ENCODE results near the gene CTXND2. TPM values are rescaled to one million over a fixed set of nuclear protein-coding genes. Genes with fewer than 3 reads are reported as not detected.

CTXND2 gene
- total RNA-seq, 1 experiment from 2014 or later = not detected

DNA sequence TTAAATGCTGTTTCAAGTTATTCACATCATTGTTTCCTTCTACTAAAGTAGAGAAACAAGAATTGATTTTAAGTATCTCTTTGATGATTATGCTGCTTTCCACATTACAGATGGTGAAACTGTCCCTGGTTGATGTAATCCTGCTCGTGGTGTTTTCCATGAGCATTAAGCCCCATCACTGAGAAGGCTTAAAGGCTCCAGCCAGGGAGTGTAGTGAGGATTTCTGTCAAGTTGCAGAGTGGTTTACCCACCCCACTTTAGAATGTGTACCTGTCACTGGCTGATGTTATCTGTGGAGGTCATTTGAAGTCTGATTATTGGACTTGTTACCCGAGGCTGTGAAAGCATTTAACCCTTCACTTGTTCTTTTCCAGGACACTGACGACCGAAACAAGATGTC, 74.8 kb downstream of the CTXND2 start:
- Histone ChIP-seq H3K27ac (ENCODE audit: low read depth, low read length) (no peak overlapping the region), H2AFZ (ENCODE audit: low read depth, low read length, poor library complexity, severe bottlenecking) (no peak overlapping the region), H3K9ac (ENCODE audit: low read length) (no peak overlapping the region), H3K79me2 (ENCODE audit: insufficient read depth, low read length) (no peaks in the 10 kb centered on the region; the same call in 1 of the 2 replicates), H4K20me1 (ENCODE audit: insufficient read depth) (no peaks in the 10 kb centered on the region), H3K36me3 (ENCODE audit: control insufficient read depth in 1 of 2, insufficient read depth in 2 of 2, low read length in 2 of 2) (peaks cover 46 to 66% of the 10 kb centered on the region in 2 experiments), H3K9me2 (ENCODE audit: insufficient read depth) (no peaks in the 10 kb centered on the region), H3K4me2 (ENCODE audit: low read length) (no peak overlapping the region), H3K9me3 (ENCODE audit: control insufficient read depth in 1 of 2, insufficient read depth in 1 of 2, low read depth in 1 of 2, low read length in 2 of 2) (no peaks in the 10 kb centered on the region), H3K4me3 (replicated peaks in 1 of 2; ENCODE audit: low read depth in 1 of 2, low read length in 2 of 2) (no peak overlapping the region), H3K4me1 (ENCODE audit: control insufficient read depth in 1 of 2, insufficient read depth in 2 of 2, low read length in 2 of 2) (no peaks in the 10 kb centered on the region), H3K27me3 (ENCODE audit: insufficient read depth, low read length) (no peaks in the 10 kb centered on the region)
- DNase-seq (ENCODE audit: low read depth, low spot score) (no peak), ATAC-seq (no peak)
- TF ChIP-seq YY1 (IDR thresholded peaks at IDR 0.05; ENCODE audit: extremely low read depth, insufficient replicate concordance, low read depth, low read length) (no peak), RAD21 (IDR thresholded peaks at IDR 0.05; ENCODE audit: low read depth) (no peak), POLR2AphosphoS5 (IDR thresholded peaks at IDR 0.05; ENCODE audit: low read depth, low read length) (no peak), SRF (IDR thresholded peaks at IDR 0.05; ENCODE audit: low read depth) (no peak), SP1 (IDR thresholded peaks at IDR 0.05; ENCODE audit: low read depth) (no peak), JUND (IDR thresholded peaks at IDR 0.05) (no peak), CBX3 (IDR thresholded peaks at IDR 0.05; ENCODE audit: low read depth) (no peak), ELF1 (IDR thresholded peaks at IDR 0.05; ENCODE audit: borderline replicate concordance, low read depth) (no peak)
- TF ChIP-seq, protein P1, sequence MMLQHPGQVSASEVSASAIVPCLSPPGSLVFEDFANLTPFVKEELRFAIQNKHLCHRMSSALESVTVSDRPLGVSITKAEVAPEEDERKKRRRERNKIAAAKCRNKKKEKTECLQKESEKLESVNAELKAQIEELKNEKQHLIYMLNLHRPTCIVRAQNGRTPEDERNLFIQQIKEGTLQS (IDR thresholded peaks at IDR 0.05) = no peak
- RAD21 ChIA-PET (ENCODE audit: low non-redundant PET in 1 of 2, low total read pairs in 2 of 2, uncharacterized antibody in 2 of 2, unreplicated experiment in 2 of 2) = no interaction called here
- POLR2A ChIA-PET = interaction anchor here (1.1 kb wide), 1 partner anchor 15 kb away, joined by 3 read pairs; no protein-coding TSS in a partner anchor
- no TSS peak for BruUV-seq (replicated peaks)
- intact Hi-C loops (cut with micrococcal nuclease) = no loop called here
- CTCF ChIA-PET = no interaction called here

Other genes with a start within 250 kb of the CTXND2 start
- 28.0 TPM for gene GOLPH3L, start 190.0 kb upstream of the CTXND2 start, total RNA-seq (2021; ENCODE audit: unreplicated experiment)
- not detected for gene HORMAD1, start 166.2 kb upstream of the CTXND2 start, total RNA-seq (2021; ENCODE audit: unreplicated experiment)
- gene CTSS, start 121.4 kb upstream of the CTXND2 start, total RNA-seq (2021; ENCODE audit: unreplicated experiment) = 0.57 TPM
- 3.5 TPM for gene CTSK, start 78.9 kb upstream of the CTXND2 start, total RNA-seq (2021; ENCODE audit: unreplicated experiment)
- gene ARNT, start 10.5 kb upstream of the CTXND2 start, total RNA-seq (2021; ENCODE audit: unreplicated experiment) = 27.2 TPM
- 54.3 TPM for gene SETDB1, start 39.2 kb downstream of the CTXND2 start, total RNA-seq (2021; ENCODE audit: unreplicated experiment)
- gene CERS2, start 87.7 kb downstream of the CTXND2 start, total RNA-seq (2021; ENCODE audit: unreplicated experiment) = 218 TPM
- gene ANXA9, start 95.2 kb downstream of the CTXND2 start, total RNA-seq (2021; ENCODE audit: unreplicated experiment) = 2.7 TPM
- gene MINDY1, start 119.8 kb downstream of the CTXND2 start, total RNA-seq (2021; ENCODE audit: unreplicated experiment) = 1.2 TPM
- gene PRUNE1, start 121.3 kb downstream of the CTXND2 start, total RNA-seq (2021; ENCODE audit: unreplicated experiment) = 20.2 TPM
- 0.86 TPM for gene BNIPL, start 149.4 kb downstream of the CTXND2 start, total RNA-seq (2021; ENCODE audit: unreplicated experiment)
- gene C1orf56, start 160.6 kb downstream of the CTXND2 start, total RNA-seq (2021; ENCODE audit: unreplicated experiment) = not detected
- gene CDC42SE1, start 172.5 kb downstream of the CTXND2 start, total RNA-seq (2021; ENCODE audit: unreplicated experiment) = 50.5 TPM
- gene MLLT11, start 173.3 kb downstream of the CTXND2 start, total RNA-seq (2021; ENCODE audit: unreplicated experiment) = 0.17 TPM
- 7.7 TPM for gene GABPB2, start 183.6 kb downstream of the CTXND2 start, total RNA-seq (2021; ENCODE audit: unreplicated experiment)